Smooth muscle cell of the pulmonary artery (primary cell): ENCODE results near the gene ZNF80. TPM values are rescaled to one million over a fixed set of nuclear protein-coding genes. Genes with fewer than 3 reads are reported as not detected.

Experiments used
- total RNA-seq: library from RNA; depleted of rRNA; stranded (reverse); fragments of >200 nt; gene quantifications from 2 replicates; pipeline ENCODE4 v1.2.3, GENCODE V29; 2014

ZNF80 gene
- not detected in 2 replicates for total RNA-seq

GRCh38 chr3:114237478-114237877 is at the start of gene ZNF80:
ZNF80 (minus strand) TSS chr3:114237578; CDS start chr3:114237074, 504 bp downstream.

Other genes with a start within 250 kb of the ZNF80 start
- 2.0 and 2.4 TPM in 2 replicates for gene CCDC191, start 181.1 kb downstream of the ZNF80 start, total RNA-seq
- gene QTRT2, start 180.8 kb downstream of the ZNF80 start, total RNA-seq, result 12.8 and 14.1 TPM in 2 replicates
- not detected in 2 replicates for gene DRD3, start 58.5 kb downstream of the ZNF80 start, total RNA-seq
- not detected in 2 replicates for gene TIGIT, start 56.5 kb upstream of the ZNF80 start, total RNA-seq